Epithelial cell of proximal tubule (primary cell): ENCODE measurements around the gene MAP7D1. TPM values are rescaled to one million over a fixed set of nuclear protein-coding genes. Genes with fewer than 3 reads are reported as not detected.

Experiments
- DNase-seq: peaks from one replicate; pipeline ENCODE4 v3.0.0-alpha.2; 2011; ENCODE audit warnings: low read depth
- H3K4me3 ChIP-seq: 2 replicates; pipeline ENCODE4 v1.5.1; 2011; ENCODE audit warnings: low read depth, mild to moderate bottlenecking, low read length
- CTCF ChIP-seq: conservative IDR thresholded peaks from 2 replicates; pipeline ENCODE4 v1.5.1; 2012; ENCODE audit warnings: low read depth, mild to moderate bottlenecking, low read length
- total RNA-seq: library from RNA; depleted of rRNA; stranded (reverse); fragments of >200 nt; gene quantifications from 2 replicates; pipeline ENCODE4 v1.2.3, GENCODE V29; 2015

The MAP7D1 gene
- total RNA-seq, 1 donor from 2014 or later: 280 TPM

DNA sequence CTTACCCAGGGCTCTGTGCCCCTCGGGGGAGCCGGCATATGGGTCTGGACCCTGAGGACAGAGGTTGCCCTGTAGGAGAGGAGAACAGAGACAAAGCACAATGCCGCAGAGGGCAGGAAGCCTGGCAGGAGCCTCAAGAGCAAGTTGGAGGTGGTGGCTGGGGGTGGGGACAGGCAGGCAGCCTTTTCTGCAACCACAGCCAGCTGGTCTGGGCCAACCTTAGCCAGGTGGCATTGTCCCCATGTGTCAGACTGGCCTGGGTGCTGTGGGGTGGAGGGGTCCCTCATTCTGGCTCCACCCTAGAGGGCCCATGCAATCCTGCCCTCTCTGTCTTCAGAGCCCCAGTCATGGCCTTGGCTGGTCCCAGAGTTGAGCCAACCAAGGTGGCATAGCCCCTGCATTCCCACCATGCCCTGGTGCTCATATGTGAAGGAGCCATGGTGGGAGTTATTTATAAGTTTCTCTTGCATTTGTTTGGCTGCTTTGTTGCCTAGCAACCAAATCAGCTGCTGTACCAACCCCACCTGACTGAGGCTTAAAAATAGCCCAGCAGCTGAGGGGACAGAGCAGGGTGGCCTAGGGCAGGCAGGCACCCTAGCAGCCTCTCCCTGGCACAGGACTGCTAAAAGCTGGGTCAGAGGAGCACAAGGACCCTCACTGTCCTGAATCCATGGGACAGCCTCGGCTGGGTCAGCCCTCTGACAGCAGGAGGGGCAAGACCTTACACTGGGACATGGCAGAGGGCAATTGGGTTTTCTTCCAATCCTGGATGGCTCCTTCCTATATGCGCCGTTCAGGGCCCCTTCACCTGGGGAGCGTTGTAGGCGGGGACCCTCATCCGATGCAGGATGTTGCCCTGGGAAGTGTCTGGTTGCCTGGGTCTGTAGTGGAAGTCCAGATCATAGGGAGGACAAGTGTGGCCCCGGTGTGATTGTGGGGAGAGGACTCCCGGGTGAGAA lies 19.5 kb downstream of the MAP7D1 start:
- no peak for DNase-seq
- no peak for TF ChIP-seq CTCF

DNA sequence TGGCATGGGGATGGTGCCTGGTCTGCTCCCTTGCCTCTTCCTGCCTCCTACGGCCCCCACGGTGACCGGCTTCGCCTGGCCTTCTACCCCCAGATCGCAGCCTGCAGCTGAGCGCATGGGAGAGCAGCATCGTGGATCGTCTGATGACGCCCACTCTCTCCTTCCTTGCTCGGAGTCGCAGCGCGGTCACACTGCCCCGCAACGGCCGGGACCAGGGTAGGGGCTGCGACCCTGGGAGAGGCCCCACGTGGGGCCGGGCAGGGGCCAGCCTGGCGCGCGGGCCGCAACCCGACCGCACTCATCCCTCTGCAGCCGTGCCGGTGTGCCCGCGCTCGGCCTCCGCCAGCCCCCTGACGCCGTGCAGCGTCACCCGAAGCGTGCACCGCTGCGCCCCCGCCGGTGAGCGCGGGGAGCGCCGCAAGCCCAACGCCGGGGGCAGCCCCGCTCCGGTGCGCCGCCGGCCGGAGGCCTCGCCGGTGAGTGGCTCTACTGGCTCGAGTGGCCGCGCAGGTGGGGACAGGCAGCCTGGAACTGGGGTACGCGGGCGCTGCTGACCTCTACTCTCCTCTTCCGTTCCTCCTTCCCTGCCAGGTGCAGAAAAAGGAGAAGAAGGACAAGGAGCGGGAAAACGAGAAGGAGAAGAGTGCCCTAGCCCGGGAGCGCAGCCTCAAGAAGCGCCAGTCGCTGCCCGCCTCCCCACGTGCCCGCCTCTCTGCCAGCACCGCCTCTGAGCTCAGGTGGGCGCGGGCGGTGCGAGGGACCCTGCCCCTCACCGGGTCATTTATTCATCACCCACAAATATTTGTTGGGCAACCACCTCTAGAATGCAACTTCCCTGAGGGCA lies 20.4 kb downstream of the MAP7D1 start:
- no peak for TF ChIP-seq CTCF
- DNase-seq: no peak
- H3K4me3 ChIP-seq: no peak overlapping the region

More for the DNA sequence above, 19.5 kb downstream of the MAP7D1 start:
- no peak overlapping the region for H3K4me3 ChIP-seq

- H3K4me3 ChIP-seq: no peak overlapping the region
- no peak for TF ChIP-seq CTCF
- no peak for DNase-seq
Measured at GRCh38 chr1:36177589-36178431, 21.9 kb downstream of the MAP7D1 start.

GRCh38 chr1:36178471-36179219 lies 22.7 kb downstream of the MAP7D1 start:
- DNase-seq: no peak
- H3K4me3 ChIP-seq: no peak overlapping the region
- TF ChIP-seq CTCF: no peak

- TF ChIP-seq CTCF: no peak
- no peak overlapping the region for H3K4me3 ChIP-seq
- DNase-seq: no peak
Measured at GRCh38 chr1:36179220-36179600, 23.2 kb downstream of the MAP7D1 start.

- no peak overlapping the region for H3K4me3 ChIP-seq
- no peak for DNase-seq
Measured at GRCh38 chr1:36182734-36183133, 26.8 kb downstream of the MAP7D1 start.

More at GRCh38 chr1:36182734-36183133, 26.8 kb downstream of the MAP7D1 start:
- TF ChIP-seq CTCF: no peak
